HG02763 (cell line): ENCODE results near the gene BAD.

Source experiments
- ATAC-seq: cut with Tn5 transposase; IDR thresholded peaks from one replicate; pipeline ENCODE4 v1.9.1; 2021; ENCODE audit warnings: mild to moderate bottlenecking, moderate library complexity; ENCODE audit not compliant: unreplicated experiment

The BAD gene

DNA sequence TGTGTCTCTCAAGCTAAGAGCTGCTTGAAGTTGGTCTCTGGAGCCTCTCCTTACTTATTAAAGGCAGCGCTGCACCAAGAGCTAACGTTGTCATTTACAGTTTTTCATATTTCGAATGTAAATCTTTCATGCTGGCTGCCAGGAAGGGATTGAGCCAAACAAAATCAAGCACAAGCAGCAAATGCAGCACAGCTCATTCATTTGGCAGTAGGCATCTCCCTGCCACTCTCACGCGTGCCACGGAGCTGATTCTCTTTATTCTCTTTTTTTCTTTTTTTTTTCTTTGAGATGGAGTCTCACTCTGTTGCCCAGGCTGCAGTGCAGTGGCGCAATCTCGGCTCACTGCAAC is 51.5 kb downstream of the BAD start:
- no peak for ATAC-seq

DNA sequence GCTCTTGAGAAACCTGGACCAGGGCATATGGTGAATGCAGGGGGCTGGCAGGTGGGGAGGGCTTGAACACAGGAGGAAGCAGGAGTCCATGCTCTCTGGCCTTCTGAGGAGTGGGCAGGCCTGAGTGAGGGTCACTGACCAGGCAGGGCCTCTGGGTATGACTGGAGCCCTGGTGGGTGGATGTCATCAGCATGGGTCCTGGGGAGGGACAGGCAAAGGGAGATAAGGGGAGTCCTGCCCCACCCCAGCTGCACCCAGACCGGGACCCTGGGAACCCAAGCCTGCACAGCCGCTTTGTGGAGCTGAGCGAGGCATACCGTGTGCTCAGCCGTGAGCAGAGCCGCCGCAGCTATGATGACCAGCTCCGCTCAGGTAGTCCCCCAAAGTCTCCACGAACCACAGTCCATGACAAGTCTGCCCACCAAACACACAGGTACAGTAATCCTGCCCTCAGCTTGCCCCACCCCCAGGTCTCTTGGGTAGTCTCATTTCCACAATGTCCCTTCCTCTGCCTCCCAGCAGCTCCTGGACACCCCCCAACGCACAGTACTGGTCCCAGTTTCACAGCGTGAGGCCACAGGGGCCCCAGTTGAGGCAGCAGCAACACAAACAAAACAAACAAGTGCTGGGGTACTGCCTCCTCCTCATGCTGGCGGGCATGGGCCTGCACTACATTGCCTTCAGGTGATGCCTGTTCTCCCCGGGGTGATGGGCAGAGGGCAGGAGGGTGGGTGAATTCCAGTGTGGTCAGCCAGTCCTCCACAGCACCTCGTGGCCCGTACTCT is 52.1 kb downstream of the BAD start:
- no peak for ATAC-seq

DNA sequence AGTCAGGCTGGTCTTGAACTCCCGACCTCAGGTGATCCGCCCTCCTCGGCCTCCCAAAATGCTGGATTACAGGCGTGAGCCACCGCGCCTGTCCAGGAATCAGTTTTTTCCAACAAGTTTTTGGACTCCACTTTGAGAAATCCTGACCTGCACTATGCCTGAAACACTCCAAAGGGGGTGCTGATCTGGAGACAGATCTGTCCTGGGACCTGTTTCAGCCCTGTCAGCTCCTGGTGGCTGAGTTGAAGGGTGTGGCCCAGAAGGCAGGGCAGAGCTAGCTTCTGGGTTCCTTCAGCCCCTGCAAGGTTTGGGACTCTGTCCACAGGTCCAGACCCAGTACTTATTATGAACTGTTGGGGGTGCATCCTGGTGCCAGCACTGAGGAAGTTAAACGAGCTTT is 52.9 kb downstream of the BAD start:
- ATAC-seq, result no peak

DNA sequence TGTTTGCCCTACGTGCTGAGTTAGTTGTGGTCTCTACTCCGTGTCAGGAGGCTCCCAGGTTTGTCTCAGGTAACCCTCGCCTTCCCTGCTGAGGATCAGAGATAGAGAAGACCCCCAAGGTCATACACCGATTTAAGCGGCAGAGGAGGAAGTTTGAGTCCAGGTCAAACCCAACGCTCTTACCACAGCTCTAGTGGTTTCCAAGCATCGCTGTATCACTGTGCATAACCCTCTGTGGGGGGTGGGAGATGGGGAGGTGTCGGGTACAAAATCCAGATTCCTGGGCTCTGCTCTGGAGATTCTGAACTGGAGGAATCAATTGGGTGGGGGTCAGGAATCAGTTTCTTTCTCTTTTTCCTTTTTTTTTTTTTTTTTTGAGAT is 53.5 kb downstream of the BAD start:
- ATAC-seq, result no peak

DNA sequence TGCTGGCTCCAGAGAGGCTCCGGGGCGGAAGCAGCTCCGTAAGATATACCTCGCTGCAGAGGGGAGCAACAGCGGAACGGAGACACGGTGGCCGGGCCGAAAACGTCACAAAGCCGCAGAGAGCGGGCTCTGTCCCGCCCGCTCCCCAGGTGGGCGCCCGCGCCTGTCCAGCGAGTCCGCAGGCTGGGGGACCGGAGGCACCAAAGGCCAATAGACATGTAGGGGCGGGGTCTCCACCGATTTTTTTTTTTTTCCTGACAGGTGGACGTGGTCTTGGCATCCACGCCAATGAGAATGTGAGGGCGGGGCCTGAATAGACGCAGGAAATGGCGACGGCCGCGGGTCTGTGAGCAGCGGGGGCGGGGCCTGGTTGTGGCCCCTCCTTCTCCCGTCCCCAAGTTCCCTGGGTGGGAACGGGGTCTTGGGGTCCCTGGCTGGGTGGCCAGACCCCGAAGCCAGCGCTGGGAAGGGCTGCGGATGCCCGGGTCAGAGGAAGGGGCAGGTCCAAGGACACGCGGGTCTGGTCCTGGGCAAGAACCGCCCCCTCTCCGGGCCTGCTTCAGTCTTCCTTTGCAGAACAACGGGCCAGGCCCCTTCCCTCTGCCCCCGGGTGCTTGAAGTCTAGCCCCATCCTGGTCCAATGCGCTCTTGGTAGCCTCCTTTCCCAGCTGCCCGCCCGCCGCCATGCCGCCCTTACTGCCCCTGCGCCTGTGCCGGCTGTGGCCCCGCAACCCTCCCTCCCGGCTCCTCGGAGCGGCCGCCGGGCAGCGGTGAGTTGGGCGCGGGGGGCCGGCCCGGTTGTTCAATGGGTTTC is 54.1 kb downstream of the BAD start, which contains the start of gene DNAJC4:
TSS of gene DNAJC4 (plus strand) at position 378 of the 814 bp plus-strand sequence. CDS start at position 685, 307 bp downstream.
- peak; percentile 62 for ATAC-seq

DNA sequence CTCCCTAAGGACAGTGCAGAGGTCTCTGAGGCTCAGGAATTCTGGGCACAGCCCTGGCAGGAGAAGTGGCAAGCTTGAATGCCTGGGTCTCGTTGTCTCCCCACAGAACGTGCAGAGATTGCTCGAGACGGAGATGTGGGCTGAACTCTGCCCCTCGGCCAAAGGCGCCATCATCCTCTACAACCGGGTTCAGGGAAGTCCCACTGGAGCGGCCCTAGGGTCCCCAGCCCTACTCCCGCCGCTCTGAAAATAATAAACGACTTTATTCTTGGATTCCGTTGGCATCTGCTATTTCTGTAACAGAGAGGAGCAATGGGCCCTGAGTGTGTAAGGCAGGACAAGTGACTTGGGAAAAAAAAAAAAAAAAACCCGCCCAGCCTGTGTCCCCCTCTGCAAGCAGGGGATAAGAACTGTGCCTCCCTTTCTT is 54.7 kb downstream of the BAD start:
- ATAC-seq, result no peak

DNA sequence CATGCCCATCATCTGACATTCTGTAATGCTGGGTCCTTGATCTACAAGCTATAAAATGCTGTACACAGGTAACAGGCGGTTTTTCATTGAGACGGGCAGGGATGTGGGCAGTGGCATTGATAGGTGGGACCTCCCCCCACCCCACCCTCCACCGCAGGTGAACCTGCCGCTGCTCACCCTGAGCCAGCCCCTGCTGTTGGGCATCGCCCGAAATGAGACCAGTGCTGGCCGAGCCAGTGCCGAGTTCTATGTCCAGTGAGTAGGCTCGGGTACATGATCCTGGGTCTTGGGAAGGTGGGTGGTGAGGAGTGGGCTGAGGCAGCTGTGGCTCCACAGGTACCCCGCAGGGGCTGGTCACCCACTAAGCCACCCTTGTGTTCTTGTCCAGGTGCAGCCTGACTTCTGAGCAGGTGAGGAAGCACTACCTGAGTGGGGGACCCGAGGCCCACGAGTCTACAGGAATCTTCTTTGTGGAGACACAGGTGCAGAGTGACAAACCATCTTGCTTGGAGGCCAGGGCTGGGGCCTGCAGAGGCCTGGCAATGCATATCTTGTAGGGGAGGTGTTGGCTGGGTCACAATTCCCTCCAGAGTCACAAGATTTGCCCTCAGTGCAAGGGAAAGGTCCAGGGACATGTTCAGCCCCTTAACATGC is 55.2 kb downstream of the BAD start:
- no peak for ATAC-seq

DNA sequence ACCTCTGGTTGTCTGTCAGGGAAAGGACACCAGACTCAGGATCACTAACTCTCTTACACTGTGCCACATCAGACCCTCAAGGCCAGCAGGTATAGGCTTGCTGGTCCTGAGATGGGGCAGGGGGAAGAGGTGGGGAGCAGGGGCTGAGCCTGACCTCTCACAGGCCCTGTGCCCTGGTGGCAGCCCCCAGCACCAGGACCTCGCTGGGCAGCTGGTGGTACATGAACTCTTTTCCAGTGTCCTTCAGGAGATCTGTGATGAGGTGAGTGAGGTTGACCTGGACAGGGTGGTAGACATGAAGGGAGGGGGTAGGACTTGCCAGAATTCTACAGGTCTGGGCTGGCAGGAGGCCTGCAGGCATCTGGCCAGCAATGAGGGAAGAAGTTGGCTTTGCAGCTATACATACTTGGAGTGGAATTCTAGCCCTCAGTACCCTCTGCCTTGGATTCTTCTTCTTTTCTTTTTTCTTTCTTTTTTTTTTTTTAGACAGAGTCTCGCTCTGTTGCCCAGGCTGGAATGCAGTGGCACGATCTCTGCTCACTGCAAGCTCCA is 57.0 kb downstream of the BAD start:
- no peak for ATAC-seq

DNA sequence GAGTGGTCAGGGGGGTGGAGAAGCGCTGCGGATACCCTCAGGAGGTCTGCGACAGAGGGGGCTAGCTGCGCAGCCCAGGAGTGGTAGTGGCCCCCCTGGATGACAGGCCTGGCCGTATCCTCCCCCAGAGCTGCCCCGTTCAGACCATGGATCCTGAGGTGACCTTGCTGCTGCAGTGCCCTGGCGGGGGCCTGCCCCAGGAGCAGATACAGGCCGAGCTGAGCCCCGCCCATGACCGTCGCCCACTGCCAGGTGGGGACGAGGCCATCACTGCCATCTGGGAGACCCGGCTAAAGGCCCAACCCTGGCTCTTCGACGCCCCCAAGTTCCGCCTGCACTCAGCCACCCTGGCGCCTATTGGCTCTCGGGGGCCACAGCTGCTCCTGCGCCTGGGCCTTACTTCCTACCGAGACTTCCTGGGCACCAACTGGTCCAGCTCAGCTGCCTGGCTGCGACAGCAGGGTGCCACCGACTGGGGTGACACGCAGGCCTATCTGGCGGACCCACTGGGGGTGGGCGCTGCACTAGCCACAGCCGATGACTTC is 57.9 kb downstream of the BAD start:
- no peak for ATAC-seq

DNA sequence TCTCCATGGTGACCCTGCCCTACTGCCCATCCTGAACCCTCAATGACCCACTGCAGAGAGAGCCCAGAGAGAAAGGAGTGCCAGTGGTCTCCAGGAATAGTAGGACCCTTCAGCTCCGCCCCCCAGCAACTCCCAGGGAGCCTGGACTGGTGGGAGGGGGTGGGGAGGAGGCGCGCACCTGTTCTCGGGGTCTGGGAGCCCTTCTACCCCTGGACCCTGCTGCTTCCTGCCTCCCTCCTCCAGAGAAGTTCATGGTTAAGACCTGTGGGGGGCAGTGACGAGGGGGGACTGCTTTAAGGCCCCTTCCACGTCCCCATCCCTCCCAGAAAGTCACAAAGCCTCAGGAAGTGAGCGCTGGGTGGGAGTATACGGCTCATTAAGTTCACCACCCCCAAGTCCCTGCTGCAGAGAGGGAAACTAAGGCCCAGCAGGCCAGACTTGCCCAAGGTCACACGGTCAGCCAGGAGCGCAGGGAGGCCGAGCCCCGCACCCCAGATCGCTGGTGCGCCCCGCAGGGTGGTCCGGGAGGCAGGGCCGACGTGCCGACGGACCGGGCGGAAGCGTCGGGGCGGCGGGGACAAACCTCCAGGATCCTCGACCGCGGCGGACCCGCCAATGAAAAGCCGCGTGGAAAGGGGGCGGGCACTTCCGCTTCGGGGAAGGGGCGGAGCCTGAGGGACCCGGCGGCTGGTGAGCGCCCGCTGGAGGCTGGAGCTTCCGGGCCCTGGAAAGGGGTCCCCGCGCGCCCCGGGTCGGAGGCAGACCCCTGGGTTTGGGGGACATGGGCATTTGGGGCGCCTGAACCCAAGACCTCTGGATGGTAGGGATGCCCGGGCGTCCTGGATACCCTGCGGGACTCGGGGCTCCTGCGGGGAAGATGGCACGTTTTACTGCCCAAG is 58.6 kb downstream of the BAD start, which contains the start of the genes NUDT22 and TRPT1:
TSS of gene NUDT22 (plus strand) at position 667 of the 899 bp plus-strand sequence. CDS start 379 bp downstream, outside the sequence.
TSS of gene TRPT1 (minus strand) at position 579 of the 899 bp plus-strand sequence. CDS start at position 253, 326 bp downstream.
- ATAC-seq, result peak; percentile 39

DNA sequence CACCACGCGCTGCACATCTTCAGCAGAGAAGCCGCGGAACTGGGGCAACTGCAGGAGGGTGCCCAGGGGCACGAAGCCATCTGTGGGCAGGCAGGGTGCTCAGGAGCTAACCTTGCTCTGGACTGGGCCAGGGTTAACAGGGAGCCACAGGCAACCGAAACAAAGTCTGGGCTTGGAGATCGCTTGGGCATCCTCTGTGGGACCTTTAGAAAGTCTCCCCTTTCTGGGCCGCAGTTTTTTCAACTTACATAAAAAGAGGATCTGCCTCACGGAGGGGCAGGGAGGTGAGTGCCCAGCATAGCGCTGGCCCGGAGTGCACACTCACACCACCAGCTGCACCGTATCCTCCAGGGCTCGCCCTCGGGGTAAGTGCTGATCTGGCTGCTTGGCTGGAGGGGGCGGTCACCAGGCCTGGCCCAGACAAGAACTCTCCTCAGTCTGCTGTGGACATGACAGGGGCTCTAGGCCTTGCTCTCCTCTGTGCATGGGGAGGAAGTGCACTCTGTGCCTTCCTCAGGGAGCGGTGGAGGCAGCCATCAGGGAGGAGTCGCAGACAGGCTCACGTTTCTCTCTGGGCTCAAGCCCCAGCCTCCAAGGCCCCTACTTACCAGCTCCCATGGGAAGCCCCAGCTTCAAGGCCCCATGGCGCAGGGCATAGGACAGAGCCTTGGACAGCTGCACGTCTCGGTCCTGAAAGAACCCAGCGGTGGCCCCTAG is 59.4 kb downstream of the BAD start:
- no peak for ATAC-seq

DNA sequence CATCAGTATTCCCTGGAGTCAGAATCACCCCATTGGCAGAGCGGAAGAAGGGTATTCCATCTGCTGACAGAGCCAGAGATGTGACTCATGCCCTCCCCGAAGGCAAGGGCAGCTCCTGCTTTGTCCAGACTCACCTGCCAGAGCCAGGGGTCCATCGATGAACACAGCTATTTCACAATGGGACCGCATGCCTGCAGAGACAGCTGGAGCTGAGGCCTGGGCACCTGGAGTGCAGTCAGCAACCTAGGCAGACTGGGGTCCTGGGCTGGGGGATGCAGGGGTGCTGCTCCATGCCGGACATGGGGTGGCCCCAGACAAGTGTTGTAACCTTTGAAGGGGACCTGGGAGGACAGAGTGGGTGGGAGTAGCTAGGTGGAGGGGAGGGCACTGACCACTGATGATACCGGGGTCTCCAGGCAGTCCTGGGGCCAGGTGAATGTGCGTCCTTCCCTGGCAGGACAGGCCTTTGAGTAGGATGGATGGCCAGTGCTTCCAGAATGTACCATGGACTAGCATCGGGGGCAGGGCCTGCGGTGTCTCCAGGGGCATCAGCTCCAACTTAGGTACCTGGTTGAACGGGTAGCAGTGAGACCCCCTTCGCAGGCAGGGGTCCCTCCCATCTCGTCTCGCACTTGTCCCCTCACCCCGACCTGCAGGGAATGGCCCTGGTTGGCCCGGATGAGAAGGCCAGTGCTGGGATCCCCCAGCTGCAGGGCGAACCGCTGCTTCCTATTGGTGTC is 60.1 kb downstream of the BAD start:
- no peak for ATAC-seq

DNA sequence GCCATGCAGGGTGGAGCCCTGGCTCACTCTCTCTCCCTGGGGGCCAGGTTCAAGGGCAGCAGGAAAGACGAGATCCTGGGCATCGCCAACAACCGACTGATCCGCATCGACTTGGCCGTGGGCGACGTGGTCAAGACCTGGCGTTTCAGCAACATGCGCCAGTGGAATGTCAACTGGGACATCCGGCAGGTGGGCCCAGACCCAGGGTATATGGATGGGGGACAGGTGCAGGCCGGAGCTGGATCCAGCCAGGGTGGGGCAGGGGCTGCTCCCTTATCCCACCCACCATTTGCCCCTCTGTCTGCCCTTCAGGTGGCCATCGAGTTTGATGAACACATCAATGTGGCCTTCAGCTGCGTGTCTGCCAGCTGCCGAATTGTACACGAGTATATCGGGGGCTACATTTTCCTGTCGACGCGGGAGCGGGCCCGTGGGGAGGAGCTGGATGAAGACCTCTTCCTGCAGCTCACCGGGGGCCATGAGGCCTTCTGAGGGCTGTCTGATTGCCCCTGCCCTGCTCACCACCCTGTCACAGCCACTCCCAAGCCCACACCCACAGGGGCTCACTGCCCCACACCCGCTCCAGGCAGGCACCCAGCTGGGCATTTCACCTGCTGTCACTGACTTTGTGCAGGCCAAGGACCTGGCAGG is 61.3 kb downstream of the BAD start:
- ATAC-seq, result no peak

DNA sequence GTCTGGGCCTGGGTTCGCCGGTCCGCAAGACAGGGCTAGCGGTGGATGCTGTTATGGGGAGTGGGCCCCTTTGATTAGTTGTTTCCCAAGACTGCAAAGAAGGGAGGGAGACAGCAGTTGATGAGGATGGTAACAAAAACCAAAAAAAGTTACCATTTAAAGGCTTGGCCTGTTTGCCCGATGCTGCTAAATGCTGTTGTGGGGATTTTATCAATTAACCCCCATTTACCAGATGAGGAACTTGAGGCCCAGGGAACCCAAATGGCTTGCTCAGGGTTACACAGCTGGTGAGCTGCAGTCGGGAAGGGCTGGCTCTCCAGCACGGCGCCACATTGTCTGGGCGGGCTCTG is 61.8 kb downstream of the BAD start:
- ATAC-seq, result no peak

DNA sequence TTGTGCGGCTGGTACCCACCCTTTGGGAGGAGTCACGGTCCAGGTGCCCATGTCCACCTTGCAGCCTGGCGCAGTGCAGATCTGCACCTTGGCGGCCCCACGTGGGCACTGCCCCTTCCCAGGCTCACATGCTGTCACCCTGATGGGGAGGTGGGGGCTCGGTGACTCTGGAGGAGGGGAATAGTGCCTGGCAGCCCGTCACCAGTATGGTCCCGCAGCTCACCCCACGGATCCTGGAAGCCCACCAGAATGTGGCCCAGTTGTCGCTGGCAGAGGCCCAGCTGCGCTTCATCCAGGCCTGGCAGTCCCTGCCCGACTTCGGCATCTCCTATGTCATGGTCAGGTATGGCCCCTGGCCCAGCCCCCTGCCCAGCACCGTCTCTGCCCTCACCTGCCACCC is 63.7 kb downstream of the BAD start:
- no peak for ATAC-seq

DNA sequence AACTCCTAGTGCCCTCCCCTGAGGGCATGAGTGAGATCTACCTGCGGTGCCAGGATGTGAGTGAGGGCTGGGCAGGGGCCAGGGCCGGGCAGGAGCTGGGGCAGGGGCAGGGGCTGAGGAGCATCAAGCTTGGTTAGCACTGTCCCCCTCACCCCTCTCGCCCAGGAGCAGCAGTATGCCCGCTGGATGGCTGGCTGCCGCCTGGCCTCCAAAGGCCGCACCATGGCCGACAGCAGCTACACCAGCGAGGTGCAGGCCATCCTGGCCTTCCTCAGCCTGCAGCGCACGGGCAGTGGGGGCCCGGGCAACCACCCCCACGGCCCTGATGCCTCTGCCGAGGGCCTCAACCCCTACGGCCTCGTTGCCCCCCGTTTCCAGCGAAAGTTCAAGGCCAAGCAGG is 64.2 kb downstream of the BAD start:
- ATAC-seq, result no peak
